ENCODE data around the gene CD36.

DNA sequence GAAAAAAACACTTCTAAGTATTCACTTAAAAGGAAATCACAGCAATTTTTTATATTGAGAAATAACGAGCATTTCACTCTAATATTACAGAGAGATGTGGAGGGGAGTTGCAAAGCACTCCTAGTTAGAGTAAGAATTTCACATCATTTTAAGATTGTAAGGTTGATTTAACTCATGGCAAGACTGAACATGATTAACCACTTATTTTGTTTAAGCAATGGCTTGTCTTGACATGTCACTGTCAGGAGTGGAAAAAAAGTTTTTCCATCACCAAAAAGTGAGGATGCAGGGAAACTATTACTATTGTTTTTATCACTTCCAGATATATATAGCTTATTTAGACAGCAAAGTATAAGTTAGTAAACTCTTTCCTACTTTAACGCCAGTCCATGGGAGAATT lies 27.1 kb downstream of the CD36 start:
- TF ChIP-seq ARNTL (CRISPR knock-in tag; IDR thresholded peaks at IDR 0.05; ENCODE audit: borderline replicate concordance, low read depth) (no peak), RARB (CRISPR knock-in tag; IDR thresholded peaks at IDR 0.05) (no peak), POU6F1 (CRISPR knock-in tag; IDR thresholded peaks at IDR 0.05; ENCODE audit: borderline replicate concordance, low read depth) (no peak), GLIS3 (CRISPR knock-in tag; IDR thresholded peaks at IDR 0.05) (no peak), CSDC2 (CRISPR knock-in tag; IDR thresholded peaks at IDR 0.05) (no peak), ESRRG (CRISPR knock-in tag; IDR thresholded peaks at IDR 0.05) (no peak), ZNF8 (CRISPR knock-in tag; IDR thresholded peaks at IDR 0.05) (no peak), TOX (CRISPR knock-in tag; IDR thresholded peaks at IDR 0.05; ENCODE audit: borderline replicate concordance) (no peak), ZFP30 (CRISPR knock-in tag; IDR thresholded peaks at IDR 0.05) (no peak)
- TF ChIP-seq, protein P1, sequence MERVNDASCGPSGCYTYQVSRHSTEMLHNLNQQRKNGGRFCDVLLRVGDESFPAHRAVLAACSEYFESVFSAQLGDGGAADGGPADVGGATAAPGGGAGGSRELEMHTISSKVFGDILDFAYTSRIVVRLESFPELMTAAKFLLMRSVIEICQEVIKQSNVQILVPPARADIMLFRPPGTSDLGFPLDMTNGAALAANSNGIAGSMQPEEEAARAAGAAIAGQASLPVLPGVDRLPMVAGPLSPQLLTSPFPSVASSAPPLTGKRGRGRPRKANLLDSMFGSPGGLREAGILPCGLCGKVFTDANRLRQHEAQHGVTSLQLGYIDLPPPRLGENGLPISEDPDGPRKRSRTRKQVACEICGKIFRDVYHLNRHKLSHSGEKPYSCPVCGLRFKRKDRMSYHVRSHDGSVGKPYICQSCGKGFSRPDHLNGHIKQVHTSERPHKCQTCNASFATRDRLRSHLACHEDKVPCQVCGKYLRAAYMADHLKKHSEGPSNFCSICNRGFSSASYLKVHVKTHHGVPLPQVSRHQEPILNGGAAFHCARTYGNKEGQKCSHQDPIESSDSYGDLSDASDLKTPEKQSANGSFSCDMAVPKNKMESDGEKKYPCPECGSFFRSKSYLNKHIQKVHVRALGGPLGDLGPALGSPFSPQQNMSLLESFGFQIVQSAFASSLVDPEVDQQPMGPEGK (CRISPR knock-in tag; IDR thresholded peaks at IDR 0.05; ENCODE audit: borderline replicate concordance), result no peak

All from SK-N-SH treated with all-trans-retinoic acid at 6 μM for 48 hours (cell line).